ENCODE results near the gene RLF. TPM values are rescaled to one million over a fixed set of nuclear protein-coding genes. Genes with fewer than 3 reads are reported as not detected.

RLF gene
- total and polyA plus RNA-seq, 9 of the 15 experiments (the other 6 are each of a cell fraction or from before 2014, with no cell fraction given) = 3.6 to 35.0 (median 21.2) TPM

DNA sequence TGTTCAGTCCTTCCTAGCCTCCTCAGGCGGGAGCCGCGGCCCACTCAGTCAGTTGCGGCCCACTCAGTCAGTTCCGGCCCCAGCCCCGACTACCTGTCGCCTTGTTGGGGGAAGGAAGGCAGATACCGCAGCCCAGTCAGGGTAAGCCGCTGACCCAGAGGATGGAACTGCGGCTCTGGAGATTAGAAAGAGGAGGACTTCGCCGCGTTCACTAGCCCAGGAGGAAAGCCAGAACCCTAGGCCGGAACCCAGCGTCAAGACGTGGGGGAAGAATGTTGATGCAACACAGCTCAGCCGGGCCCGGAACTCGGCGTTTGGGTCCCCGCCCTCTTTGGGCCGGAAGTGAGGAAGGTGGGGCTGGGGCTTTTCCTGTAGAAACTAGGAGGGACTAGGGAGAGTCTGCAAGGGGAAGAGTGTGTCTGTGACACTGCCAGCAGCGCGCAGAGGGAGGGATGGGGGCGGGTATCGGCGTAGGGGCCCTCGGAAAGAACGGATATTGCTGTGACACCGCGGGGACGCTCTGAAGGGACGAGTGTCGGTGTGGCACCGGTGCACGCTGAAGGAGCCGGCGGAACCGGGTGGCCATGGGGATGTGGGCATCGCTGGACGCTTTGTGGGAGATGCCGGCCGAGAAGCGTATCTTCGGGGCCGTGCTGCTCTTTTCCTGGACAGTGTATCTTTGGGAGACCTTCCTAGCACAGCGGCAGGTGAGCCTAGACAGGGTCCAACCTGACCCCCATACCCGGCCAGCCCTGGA, 96.7 kb downstream of the RLF start, which contains the start of gene ZMPSTE24 (continued):
- peak; percentile 54; the same call in 1 of the 2 replicates for TF ChIP-seq MTA1 (IDR thresholded peaks at IDR 0.05; ENCODE audit: borderline replicate concordance)
- no peak for TF ChIP-seq RERE (CRISPR knock-in tag; IDR thresholded peaks at IDR 0.05; ENCODE audit: borderline replicate concordance)
- peak; percentile 59; the same call in 1 of the 2 replicates for TF ChIP-seq BCL6 (CRISPR knock-in tag; IDR thresholded peaks at IDR 0.05)
- TF ChIP-seq TFAM (CRISPR knock-in tag; conservative IDR thresholded peaks at IDR 0.05) = no peak
- no peak for TF ChIP-seq POU5F1 (IDR thresholded peaks at IDR 0.05; ENCODE audit: borderline replicate concordance, low read depth, low read length, partially characterized antibody)
- TF ChIP-seq MYBL2 (IDR thresholded peaks at IDR 0.05; ENCODE audit: low read depth) = no peak
- no peak for TF ChIP-seq MYBL2 (CRISPR knock-in tag; IDR thresholded peaks at IDR 0.05; ENCODE audit: borderline replicate concordance)
- no peak for TF ChIP-seq PTTG1 (tag; IDR thresholded peaks at IDR 0.05; ENCODE audit: low read depth)
- TF ChIP-seq, protein P1, sequence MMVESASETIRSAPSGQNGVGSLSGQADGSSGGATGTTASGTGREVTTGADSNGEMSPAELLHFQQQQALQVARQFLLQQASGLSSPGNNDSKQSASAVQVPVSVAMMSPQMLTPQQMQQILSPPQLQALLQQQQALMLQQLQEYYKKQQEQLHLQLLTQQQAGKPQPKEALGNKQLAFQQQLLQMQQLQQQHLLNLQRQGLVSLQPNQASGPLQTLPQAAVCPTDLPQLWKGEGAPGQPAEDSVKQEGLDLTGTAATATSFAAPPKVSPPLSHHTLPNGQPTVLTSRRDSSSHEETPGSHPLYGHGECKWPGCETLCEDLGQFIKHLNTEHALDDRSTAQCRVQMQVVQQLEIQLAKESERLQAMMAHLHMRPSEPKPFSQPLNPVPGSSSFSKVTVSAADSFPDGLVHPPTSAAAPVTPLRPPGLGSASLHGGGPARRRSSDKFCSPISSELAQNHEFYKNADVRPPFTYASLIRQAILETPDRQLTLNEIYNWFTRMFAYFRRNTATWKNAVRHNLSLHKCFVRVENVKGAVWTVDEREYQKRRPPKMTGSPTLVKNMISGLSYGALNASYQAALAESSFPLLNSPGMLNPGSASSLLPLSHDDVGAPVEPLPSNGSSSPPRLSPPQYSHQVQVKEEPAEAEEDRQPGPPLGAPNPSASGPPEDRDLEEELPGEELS (CRISPR knock-in tag; IDR thresholded peaks at IDR 0.05; ENCODE audit: borderline replicate concordance) = no peak; the same call in 1 of the 2 replicates
- peak; percentile 89 for TF ChIP-seq TAF7 (tag; IDR thresholded peaks at IDR 0.05)
- TF ChIP-seq CREB1 (IDR thresholded peaks at IDR 0.05) = peak; percentile 73
- TF ChIP-seq CREB1 (CRISPR knock-in tag; IDR thresholded peaks at IDR 0.05) = peak; percentile 82
- TF ChIP-seq MXD1 (CRISPR knock-in tag; IDR thresholded peaks at IDR 0.05; ENCODE audit: borderline replicate concordance, poor library complexity, severe bottlenecking) = peak; percentile 76
- TF ChIP-seq FOXJ2 (tag; IDR thresholded peaks at IDR 0.05) = peak; percentile 87; the same call in 1 of the 2 replicates
